ENCODE measurements around the gene PPP1R15A. TPM values are rescaled to one million over a fixed set of nuclear protein-coding genes. Genes with fewer than 3 reads are reported as not detected.
A peak's percentile ranks its signal among the peaks of the same experiment; 100 is the strongest.
"Not testable (repeated sequence)": the region's sequence is repeated elsewhere in the genome, so short reads cannot be mapped to it uniquely, and the experiment has no call there.

Gene PPP1R15A
- polyA plus RNA-seq, 3 donors: 35.1 to 45.2 (median 37.3) TPM

DNA sequence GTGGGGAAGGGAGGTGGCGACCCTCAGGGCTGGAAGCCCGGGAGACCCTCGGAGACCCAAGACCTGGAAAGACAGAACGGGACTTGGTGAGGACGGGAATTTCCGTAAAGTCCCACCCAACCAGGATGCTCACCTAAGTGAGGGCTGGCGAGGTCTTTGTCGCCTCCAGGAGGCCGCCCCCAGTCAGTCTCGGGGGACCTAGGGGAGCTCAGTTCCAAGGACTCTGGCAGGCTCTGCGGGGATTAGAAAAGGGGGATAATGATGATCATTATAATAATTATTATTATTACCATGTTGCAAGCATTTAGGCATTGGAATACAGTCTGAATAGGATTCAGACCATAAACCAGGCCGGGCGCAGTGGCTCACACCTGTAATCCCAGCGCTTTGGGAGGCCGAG, 26.8 kb upstream of the PPP1R15A start:
- no peak for DNase-seq (ENCODE audit: extremely low read depth in 1 of 11, low read depth in 9 of 11, low spot score in 4 of 11)

- DNase-seq (ENCODE audit: extremely low read depth in 1 of 11, low read depth in 9 of 11, low spot score in 4 of 11): not testable (repeated sequence)
Observed at GRCh38 chr19:48846659-48847058, 25.6 kb upstream of the PPP1R15A start.

DNA sequence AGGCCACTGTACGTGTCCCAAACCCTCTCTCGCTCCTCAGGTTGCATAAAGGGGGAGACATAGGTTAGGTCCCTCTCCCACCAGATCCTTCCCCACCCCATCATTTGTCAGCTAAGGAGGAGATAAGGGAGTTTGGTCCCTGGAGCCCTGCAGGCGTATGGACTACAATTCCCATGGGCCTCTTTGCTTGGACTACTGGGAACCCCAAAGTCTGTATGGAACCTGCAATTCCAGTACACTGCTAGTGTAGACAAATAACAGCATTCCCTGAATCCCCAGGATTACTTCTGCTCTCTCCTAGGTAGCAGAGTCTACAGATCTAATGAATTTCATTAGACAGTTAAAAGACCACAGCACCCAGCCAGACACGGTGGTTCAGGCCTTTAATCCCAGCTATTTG, 19.9 kb upstream of the PPP1R15A start:
- no peak for DNase-seq (ENCODE audit: extremely low read depth in 1 of 11, low read depth in 9 of 11, low spot score in 4 of 11)

DNA sequence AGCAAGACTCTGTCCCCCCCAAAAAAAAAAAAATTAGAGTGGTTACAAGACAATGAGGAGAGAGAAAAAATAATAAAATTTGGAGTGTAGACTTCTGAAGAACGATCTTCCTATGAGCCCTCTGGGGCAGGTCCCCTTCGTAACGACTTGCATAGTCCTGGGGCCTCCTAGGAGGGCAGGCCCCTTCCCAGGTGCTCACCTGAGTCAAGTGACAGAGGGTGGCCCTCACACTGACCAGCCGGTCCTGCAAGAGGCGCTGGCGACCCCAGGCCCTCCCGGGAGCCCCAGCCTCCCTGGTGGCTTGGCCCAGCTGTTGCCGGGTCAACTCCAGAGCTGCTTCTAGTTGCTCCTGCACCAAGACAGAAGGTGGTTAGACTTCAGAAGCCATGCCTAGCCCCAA, 18.7 kb upstream of the PPP1R15A start:
- DNase-seq (ENCODE audit: extremely low read depth in 1 of 11, low read depth in 9 of 11, low spot score in 4 of 11): no peak

DNA sequence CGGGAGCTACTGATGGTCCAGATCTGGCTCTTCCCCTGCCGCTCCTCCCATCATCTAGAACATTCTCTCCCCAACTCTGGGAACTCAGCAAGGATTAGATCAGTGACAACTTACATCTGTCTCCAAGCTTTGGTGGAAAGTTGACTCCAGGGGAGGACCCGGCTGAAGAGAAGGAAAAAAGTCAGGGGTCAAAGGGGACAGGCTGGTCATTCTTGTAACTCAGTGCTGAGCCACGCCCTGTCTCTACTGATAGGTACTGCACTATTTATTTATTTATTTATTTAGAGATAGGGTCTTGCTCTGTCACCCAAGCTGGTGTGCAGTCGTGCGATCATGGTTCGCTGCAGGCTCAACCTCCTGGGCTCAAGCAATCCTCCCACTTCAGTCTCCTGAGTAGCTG, 18.1 kb upstream of the PPP1R15A start:
- no peak for DNase-seq (ENCODE audit: extremely low read depth in 1 of 11, low read depth in 9 of 11, low spot score in 4 of 11)

DNA sequence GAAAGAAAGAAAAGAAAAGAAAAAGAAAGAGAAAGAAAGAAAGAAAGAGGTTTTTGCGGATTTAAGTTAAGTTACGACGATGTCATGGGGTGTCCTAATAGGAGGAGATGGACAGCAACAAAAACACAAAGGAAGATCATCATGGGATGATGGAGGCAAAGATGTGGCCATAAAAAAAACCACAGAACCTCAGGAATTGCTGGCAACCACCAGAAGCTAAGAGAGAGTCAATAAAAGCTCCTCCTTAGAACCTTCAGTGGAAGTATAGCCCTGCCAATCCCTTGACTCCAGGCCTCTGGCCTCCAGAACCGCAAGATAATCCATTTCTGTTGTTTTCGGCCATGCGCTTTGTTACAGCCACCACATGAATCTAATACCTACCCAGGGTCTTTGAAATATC, 15.3 kb upstream of the PPP1R15A start:
- DNase-seq (ENCODE audit: extremely low read depth in 1 of 11, low read depth in 9 of 11, low spot score in 4 of 11): no peak

DNA sequence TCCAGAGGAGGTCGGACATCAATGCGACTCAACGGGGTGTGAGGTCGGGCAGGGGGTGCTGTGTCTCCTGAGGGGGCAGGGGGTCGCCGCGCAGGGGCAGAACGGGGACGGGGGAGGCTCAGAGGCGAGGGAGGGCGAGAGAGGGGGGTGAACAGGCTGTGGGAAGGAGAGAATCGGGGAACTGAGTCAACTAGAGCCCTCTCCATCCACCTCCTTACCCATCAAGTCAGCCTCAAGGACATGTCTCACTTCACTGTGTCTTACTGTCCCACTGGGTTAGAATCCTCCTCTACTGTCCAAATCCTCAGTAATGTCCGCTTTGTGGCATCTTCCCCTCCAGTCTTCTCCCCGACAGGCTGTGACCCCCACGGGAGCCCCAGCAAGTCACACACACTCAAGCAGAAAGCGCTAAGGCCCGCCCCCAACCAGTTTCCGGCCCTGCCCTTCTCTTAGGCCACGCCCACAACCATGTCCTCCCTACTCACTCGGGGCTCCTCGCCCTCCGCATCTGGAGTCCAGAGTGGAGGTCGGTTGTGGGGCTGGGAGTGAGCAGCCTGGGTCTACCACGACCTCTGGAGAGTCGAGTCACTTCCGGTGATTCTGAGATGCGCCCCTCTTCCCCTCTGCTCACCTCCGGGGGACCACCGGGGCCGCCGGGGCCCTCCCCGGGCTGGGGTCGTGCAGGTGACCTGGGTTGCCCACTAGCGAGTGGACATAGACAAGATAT, 13.1 kb upstream of the PPP1R15A start:
- no peak for DNase-seq (ENCODE audit: extremely low read depth in 1 of 11, low read depth in 9 of 11, low spot score in 4 of 11)

DNA sequence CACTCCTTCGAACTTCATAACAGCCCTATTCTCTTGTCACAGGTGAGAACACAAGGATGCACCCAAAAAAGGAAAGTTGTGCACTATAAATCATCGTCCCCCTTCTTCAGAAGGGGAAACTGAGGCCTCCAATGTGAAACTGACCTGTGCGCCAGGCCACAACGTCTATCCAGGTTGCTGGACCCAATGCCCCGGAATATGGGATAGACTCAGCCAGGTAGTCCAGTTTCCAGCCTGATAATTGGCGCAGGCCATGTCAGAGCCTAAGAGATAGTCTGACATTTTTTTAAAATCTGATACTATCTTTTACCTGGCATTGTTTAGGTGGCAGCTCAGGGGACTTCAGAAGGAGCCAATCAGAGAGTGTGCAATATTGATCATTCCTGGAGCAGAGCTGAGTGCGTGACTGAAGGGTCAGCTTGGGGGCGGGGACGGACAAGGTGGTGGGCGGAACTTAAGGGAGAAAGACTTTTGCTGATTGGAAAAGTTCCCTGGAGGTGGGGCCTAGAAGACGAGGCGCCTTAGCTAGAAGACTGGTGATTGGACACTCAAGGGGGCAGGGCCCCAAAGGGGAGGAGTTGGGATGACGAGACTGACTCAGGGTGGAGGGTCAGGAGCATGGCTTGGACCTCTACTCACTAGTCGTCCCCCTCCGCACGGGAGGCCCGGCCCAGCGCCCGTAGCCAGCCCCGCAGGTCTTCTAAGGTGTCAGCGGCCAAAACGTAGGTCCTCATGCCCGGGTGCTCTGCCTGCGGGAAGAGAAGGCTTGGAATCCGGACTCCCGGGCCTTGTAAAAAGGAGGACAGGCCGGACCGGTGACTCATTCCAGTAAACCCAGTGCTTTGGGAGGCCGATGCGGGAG, 12.3 kb upstream of the PPP1R15A start:
- DNase-seq (ENCODE audit: extremely low read depth in 1 of 11, low read depth in 9 of 11, low spot score in 4 of 11): no peak

GRCh38 chr19:48861313-48861712, 10.9 kb upstream of the PPP1R15A start:
- DNase-seq (ENCODE audit: extremely low read depth in 1 of 11, low read depth in 9 of 11, low spot score in 4 of 11): no peak

DNA sequence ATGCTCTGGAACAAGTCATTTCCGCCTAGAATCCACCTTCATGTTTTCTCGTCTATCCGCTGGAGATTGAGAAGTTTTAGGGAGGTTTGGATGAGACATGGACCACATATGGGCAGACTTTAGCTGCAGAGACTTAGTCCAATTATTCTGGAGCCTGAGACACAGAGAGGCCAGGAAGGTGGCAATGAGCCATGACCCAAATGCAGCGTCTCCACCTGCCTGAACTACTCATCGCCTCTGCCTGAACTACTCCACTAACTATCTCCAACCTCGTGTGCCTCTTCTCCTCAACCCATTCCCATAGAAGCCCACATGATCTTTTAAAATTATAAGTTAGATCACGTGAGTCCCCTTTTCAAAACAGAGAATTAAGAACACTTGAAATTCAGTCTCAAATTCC, 9.4 kb upstream of the PPP1R15A start:
- no peak for DNase-seq (ENCODE audit: extremely low read depth in 1 of 11, low read depth in 9 of 11, low spot score in 4 of 11)

DNA sequence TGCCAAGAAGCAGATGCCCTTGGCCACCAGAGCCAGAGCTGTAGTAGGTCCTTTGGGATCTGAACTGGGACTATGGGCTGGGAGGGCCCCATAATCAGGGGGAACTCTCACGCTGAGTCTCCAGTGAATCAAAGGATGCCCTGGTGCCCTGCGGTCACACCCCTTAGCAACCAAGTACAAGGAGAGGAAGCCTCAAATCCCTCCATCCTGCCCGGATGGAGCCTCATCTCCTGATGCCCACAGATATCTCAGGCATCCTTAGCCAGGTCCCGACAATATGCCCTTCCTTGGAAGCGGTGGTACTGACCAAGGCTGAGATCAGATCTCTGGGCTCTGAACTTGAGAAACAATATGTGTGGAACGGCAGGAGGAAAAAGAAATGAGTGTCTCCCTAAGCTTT, 5.5 kb upstream of the PPP1R15A start:
- DNase-seq (ENCODE audit: extremely low read depth in 1 of 11, low read depth in 9 of 11, low spot score in 4 of 11): no peak

DNA sequence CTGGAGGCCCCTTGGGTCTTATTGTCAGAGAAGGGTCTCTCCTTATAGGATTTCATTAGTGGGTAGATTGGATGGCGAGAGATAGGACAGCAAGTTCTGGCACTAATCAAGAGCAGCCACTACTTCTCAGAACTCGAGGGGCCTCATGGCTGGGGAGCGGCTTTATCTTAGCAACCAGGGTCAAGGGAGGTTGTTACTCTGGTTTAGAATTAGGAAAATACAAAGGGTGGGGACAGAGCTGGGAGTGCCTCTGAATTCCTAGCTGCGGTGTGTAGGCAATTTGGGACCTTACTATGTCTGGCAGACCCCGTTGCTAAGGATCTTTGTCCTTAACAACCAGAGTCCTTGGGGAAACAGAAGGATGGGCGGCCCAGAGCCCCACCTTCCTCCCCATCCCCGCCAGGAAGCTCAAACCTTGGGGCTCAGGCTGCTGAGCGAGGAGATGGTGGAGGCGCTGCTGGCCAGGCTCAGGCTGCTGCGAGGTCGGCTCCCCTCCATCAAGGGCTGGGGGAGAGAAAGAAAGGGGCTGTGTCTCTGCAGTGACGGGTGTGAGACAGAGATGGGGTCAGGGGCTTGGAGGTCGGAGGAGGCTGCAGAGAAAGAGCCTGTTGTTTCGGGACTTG, 5.0 kb upstream of the PPP1R15A start:
- DNase-seq (ENCODE audit: extremely low read depth in 1 of 11, low read depth in 9 of 11, low spot score in 4 of 11): no peak

GRCh38 chr19:48867746-48868113, 4.5 kb upstream of the PPP1R15A start:
- DNase-seq (ENCODE audit: extremely low read depth in 1 of 11, low read depth in 9 of 11, low spot score in 4 of 11): no peak

- DNase-seq (ENCODE audit: extremely low read depth in 1 of 11, low read depth in 9 of 11, low spot score in 4 of 11): no peak
Observed at GRCh38 chr19:48868114-48868886, 3.9 kb upstream of the PPP1R15A start, which contains the start of gene PLEKHA4. Gene PLEKHA4 (minus strand): TSS chr19:48868617. CDS start chr19:48867620, 997 bp downstream.

GRCh38 chr19:48870048-48870447, 2.2 kb upstream of the PPP1R15A start:
- no peak for DNase-seq (ENCODE audit: extremely low read depth in 1 of 11, low read depth in 9 of 11, low spot score in 4 of 11)

DNA sequence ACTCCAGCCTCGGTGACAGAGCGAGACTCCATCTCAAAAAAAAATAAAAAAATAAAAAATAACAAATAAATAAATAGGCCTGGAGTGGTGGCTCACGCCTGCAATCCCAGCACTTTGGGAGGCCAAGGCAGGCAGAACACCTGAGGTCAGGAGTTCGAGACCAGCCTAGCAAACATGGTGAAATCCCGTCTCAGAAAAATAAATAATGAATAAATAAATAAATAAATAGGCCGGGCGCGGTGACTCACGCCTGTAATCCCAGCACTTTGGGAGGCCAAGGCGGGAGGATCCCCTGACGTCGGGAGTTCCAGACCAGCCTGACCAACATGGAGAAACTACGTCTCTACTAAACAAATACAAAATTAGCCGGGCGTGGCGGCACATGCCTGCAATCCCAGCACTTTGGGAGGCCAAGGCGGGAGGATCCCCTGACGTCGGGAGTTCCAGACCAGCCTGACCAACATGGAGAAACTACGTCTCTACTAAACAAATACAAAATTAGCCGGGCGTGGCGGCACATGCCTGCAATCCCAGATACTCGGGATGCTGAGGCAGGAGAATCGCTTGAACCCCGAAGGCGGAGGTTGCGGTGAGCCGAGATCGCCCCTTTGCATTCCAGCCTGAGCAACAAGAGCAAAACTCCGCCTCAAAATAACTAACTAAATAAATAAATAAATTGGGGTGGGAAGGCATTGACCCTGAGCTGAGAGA, 595 bp upstream of the PPP1R15A start:
- DNase-seq (ENCODE audit: extremely low read depth in 1 of 11, low read depth in 9 of 11, low spot score in 4 of 11): not testable (repeated sequence)

DNA sequence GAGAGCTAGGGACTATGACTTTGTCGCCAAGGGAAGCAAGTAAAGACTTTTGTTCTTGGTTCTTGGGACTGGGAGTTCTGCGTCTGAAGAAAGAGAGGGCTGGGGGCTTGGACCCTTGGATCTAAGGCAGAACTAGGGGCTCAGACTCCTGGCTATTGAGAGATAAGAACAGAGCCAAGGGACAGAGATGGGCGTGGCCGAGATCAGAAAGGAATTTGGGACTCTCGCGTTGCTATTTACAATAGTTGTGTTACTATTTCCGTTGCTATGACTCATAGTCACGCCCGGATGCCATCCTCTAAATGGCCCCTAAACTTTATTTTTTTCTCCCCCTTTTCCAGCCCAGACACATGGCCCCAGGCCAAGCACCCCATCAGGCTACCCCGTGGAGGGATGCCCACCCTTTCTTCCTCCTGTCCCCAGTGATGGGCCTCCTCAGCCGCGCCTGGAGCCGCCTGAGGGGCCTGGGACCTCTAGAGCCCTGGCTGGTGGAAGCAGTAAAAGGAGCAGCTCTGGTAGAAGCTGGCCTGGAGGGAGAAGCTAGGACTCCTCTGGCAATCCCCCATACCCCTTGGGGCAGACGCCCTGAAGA, 759 bp downstream of the PPP1R15A start:
- peak; percentile 78 to 96 (median 87) for DNase-seq (ENCODE audit: extremely low read depth in 1 of 11, low read depth in 9 of 11, low spot score in 4 of 11)

All from renal cortex interstitium (tissue), 11 donors.